Activated effector memory CD4-positive, alpha-beta T cell treated with anti-CD3 and anti-CD28 coated beads, Interleukin-2, amount 50 U/mL, for 16 hours (primary cell): ENCODE results near the gene PSPC1.

ENCODE experiments used
- DNase-seq: peaks from one replicate; pipeline ENCODE4 v3.0.0-alpha.2; 2020

PSPC1 gene

DNA sequence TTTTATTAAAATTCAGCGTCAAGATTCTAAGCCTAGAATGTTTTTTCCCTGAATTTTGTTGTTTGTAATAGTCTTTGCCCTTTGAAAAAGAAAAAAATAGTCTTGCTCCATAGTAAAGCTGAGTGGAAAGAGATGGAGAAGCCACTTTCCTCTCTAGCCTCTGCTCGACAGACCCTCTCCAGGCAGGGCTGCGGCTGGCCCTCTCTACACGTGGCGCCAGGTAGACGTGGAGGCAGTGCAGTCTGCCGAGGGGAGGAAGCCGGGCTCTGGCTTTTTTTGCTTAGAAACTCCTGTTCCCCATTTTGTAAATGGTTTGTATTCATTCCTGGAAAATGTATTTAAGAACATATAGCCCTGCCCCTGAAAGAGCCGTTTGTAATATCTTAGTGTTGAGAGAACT lies 114.0 kb downstream of the PSPC1 start:
- DNase-seq, result no peak

DNA sequence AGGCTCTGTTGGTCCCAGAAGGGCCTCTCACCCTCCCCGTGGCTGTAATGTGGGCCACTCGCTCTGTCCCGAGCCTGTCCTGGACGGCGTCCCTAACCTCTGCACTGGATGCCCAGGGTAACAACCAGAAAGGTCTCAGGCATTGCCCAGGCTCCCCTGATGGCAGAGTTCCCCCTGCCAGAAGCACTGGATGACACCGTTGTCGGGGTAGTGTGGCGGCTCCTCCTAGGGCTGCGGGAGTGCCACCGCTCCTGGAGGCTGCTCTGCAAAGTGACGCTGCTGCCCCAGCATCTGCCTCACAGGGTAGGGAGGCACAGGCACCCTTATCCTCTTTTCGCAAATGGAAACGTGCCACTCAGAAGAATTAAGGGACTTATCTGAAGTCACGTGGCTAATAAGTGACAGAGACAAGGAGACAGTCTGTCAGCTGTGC lies 117.3 kb downstream of the PSPC1 start:
- no peak for DNase-seq

- no peak for DNase-seq
Measured at GRCh38 chr13:19664481-19665230, 118.1 kb downstream of the PSPC1 start.

GRCh38 chr13:19663416-19663979 lies 119.2 kb downstream of the PSPC1 start:
- no peak for DNase-seq

GRCh38 chr13:19661561-19661960 lies 121.2 kb downstream of the PSPC1 start:
- no peak for DNase-seq

- no peak for DNase-seq
Measured at GRCh38 chr13:19661126-19661525, 121.6 kb downstream of the PSPC1 start.

GRCh38 chr13:19658831-19659230 lies 123.9 kb downstream of the PSPC1 start:
- no peak for DNase-seq

GRCh38 chr13:19657872-19658591 lies 124.7 kb downstream of the PSPC1 start:
- DNase-seq, result no peak
